ENCODE measurements around the gene COL26A1. TPM values are rescaled to one million over a fixed set of nuclear protein-coding genes. Genes with fewer than 3 reads are reported as not detected.

COL26A1 gene
- total RNA-seq, 6 experiments from 2014 or later = 1.4 to 5.4 (median 3.0) TPM

DNA sequence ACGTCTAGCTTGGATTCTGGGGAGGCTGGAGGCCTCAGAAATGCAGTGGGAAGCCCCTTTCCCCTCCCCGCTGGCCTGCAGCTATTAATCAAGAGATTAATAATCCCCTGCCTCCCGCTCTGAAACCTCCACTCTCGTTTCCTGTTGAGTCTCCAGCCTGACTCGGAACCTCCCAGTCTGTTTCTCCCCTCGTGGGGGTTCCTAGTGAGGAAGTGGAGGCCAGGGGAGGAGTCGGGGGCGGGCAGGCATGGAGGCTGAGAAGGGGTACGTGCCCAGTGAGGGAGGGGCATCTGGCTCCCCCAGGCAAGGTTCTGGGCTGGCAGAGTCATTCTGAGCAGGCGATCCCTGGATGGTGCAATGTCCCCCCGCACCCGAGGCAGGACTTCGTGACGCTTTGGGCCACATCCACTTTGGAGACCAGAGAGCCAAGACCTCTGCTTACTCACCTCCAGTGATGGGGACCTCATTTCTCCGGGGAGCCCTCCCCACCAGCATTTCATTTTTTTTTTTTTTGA, 73.6 kb downstream of the COL26A1 start:
- no peaks in the 10 kb centered on the region for H3K9me3 ChIP-seq
- WGBS (ENCODE audit: insufficient coverage, low coverage, low lambda C conversion rate, missing lambda C conversion rate) = 45% methylated on average over 8 of the region's 15 CpGs
- no peaks in the 10 kb centered on the region for H3K36me3 ChIP-seq
- intact Hi-C loops (cut with DNase I) = no loop called here
- DNase-seq (no peak), ATAC-seq (no peak)
- H3K4me3 ChIP-seq = no peak overlapping the region
- no peaks in the 10 kb centered on the region for H3K4me1 ChIP-seq
- no peak overlapping the region for H3K27ac ChIP-seq
- H3K27me3 ChIP-seq = no peaks in the 10 kb centered on the region
- TF ChIP-seq POLR2A (IDR thresholded peaks at IDR 0.05) = no peak
- no peak for TF ChIP-seq CTCF (IDR thresholded peaks at IDR 0.05)

- Histone ChIP-seq H3K9me3 (no peaks in the 10 kb centered on the region), H3K27me3 (no peaks in the 10 kb centered on the region), H3K4me3 (no peak overlapping the region), H3K27ac (no peak overlapping the region), H3K36me3 (no peaks in the 10 kb centered on the region), H3K4me1 (peaks cover 0 to 3% (median 0%) of the 10 kb centered on the region in 4 donors)
- ATAC-seq (peak in 2 of 4 donors; percentile 16 to 23), DNase-seq (no peak)
- intact Hi-C loops (cut with DNase I) = no loop called here
- WGBS (ENCODE audit: insufficient coverage, low coverage, low lambda C conversion rate, missing lambda C conversion rate) = 79% methylated on average over 14 of the region's 19 CpGs
- TF ChIP-seq POLR2A (IDR thresholded peaks at IDR 0.05) (no peak), CTCF (IDR thresholded peaks at IDR 0.05) (no peak)
Measured at GRCh38 chr7:101436857-101437576, 74.3 kb downstream of the COL26A1 start.

GRCh38 chr7:101441890-101442289, 79.2 kb downstream of the COL26A1 start:
- Histone ChIP-seq H3K27ac (no peak overlapping the region), H3K4me1 (peaks cover 0 to 3% (median 0%) of the 10 kb centered on the region in 4 donors), H3K36me3 (no peaks in the 10 kb centered on the region), H3K9me3 (no peaks in the 10 kb centered on the region), H3K27me3 (no peaks in the 10 kb centered on the region), H3K4me3 (no peak overlapping the region)
- intact Hi-C loops (cut with DNase I) = no loop called here
- ATAC-seq (peak; percentile 65 to 91 (median 84)), DNase-seq (peak in 1 of 3 donors; percentile 77)
- 32% methylated on average over 7 of the region's 7 CpGs for WGBS (ENCODE audit: insufficient coverage, low coverage, low lambda C conversion rate, missing lambda C conversion rate)
- no peak for TF ChIP-seq POLR2A (IDR thresholded peaks at IDR 0.05)
- no peak for TF ChIP-seq CTCF (IDR thresholded peaks at IDR 0.05)

DNA sequence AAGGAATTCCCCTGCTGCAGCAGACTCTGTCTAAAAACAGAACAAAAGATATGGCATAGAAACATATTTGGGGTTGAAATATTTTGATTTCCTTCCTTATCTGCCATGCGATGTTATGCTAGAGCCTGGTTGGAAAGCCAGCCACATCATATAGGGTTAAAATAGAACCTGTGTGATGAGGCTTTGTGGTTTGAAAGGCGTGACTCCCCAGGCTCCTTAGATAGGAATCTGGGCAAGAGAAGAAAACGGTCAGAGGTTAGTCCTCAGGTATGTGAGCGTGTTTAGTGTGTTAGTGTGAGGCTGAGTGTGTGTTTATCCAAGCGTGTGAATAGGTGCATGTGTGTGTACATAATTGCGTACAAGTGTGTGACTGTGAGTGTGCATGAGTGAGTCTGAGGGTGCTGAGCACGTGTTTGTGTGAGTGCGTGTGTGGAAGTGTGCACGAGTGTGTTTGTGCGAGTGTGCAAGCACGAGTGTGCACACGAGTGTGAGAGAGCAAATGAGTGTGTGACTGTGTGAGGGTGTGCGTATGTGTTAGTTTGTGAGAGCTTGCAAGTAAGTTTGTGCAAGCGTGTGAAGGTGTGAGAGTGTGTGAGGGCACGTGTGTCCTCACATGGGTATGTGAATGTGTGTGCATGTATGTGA, 79.9 kb downstream of the COL26A1 start:
- TF ChIP-seq CTCF (IDR thresholded peaks at IDR 0.05) (no peak), POLR2A (IDR thresholded peaks at IDR 0.05) (no peak)
- 62% methylated on average over 14 of the region's 15 CpGs for WGBS (ENCODE audit: insufficient coverage, low coverage, low lambda C conversion rate, missing lambda C conversion rate)
- peaks cover 0 to 3% (median 0%) of the 10 kb centered on the region in 4 donors for H3K4me1 ChIP-seq
- H3K4me3 ChIP-seq = no peak overlapping the region
- no peak overlapping the region for H3K27ac ChIP-seq
- intact Hi-C loops (cut with DNase I) = no loop called here
- no peak for ATAC-seq
- H3K36me3 ChIP-seq = no peaks in the 10 kb centered on the region
- no peaks in the 10 kb centered on the region for H3K27me3 ChIP-seq
- DNase-seq = no peak
- H3K9me3 ChIP-seq = no peaks in the 10 kb centered on the region
